Immature natural killer cell (primary cell): ENCODE results near the gene XIRP1. TPM values are rescaled to one million over a fixed set of nuclear protein-coding genes. Genes with fewer than 3 reads are reported as not detected.
A peak's percentile ranks its signal among the peaks of the same experiment; 100 is the strongest.

Experiments used
- DNase-seq, 3 donors: peaks; one replicate each; pipeline ENCODE4 v3.0.0; 2022; ENCODE audit warnings: mixed read lengths in 1 of 3
- H3K27ac Mint-ChIP-seq, 6 donors: one replicate each; pipeline ENCODE4 v1.8.0; 2020; ENCODE audit warnings: mixed read lengths in 6 of 6, mild to moderate bottlenecking in 5 of 6, inconsistent platforms in 4 of 6, moderate library complexity in 3 of 6
- H3K27me3 Mint-ChIP-seq, 3 donors: one replicate each; pipeline ENCODE4 v1.8.0; 2020 to 2021; ENCODE audit warnings: low read depth in 3 of 3, mild to moderate bottlenecking in 3 of 3, mixed read lengths in 3 of 3, moderate library complexity in 3 of 3, inconsistent platforms in 1 of 3
- H3K36me3 Mint-ChIP-seq, 3 donors: one replicate each; pipeline ENCODE4 v1.8.0; 2020; ENCODE audit warnings: mixed read lengths in 3 of 3, inconsistent platforms in 2 of 3, mild to moderate bottlenecking in 2 of 3
- H3K4me1 Mint-ChIP-seq, 2 donors: one replicate each; pipeline ENCODE4 v1.8.0; 2020; ENCODE audit warnings: inconsistent platforms in 2 of 2, mild to moderate bottlenecking in 2 of 2, mixed read lengths in 2 of 2, moderate library complexity in 1 of 2
- H3K4me3 Mint-ChIP-seq, 5 donors: one replicate each; pipeline ENCODE4 v1.8.0; 2020; ENCODE audit warnings: mild to moderate bottlenecking in 5 of 5, mixed read lengths in 5 of 5, inconsistent platforms in 3 of 5, moderate library complexity in 3 of 5
- H3K9me3 Mint-ChIP-seq, 6 donors: one replicate each; pipeline ENCODE4 v1.8.0; 2020; ENCODE audit warnings: mild to moderate bottlenecking in 6 of 6, mixed read lengths in 6 of 6, inconsistent platforms in 4 of 6, moderate library complexity in 3 of 6
- polyA plus RNA-seq, 3 donors: library from polyadenylated mRNA; unstranded; fragments of 300-500 nt; fragmentation: Illumina TruSeq; gene quantifications; one replicate each; pipeline ENCODE4 v1.2.3, GENCODE V29; 2021

Gene XIRP1
- polyA plus RNA-seq, 3 donors from 2014 or later: 0.03 to 0.27 TPM; not detected in 1

DNA sequence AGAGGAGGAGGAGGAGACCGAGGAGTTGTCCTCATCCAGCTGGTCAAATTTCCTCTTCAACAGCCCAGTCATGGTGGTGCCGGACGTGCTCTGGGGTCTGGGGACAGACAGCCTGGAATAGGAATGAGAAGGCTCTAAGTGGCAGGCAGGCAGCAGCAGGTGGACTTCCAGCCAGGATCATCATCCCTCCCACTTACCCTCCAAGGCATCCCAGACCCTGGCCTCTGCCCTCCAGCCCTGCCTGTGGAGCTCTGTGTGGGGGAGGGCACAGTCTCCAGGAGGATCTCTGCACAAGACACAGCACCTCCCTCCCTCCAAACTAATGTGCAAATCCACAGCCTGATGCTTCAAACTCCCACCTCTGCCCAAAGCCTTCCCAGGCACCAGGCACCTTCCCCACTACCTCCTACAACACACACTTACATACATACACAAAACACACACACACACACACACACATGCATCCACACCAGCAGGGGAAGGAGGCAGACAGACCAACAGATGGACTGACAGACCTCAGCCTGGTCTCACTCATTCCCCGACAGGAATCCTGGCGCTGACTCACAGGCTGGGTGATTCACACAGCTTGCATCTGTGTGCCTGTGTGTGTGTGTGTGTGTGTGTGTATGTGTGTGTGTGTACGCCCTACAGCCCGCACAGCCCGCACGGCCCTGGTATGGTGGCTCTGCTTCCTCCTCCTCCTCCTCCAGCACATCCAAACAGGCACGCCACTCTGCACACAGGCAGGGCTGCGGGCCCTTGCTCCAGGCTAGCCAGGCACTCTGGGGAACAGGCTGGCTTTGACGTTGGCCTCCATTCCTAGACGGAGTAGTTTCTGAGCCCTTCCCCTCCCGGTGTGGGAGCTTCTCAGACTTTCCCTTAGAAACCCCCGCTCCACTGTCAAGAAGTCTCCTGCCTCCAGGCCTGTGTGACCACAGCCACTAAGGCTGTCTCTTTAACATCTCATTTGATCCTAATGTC lies 45.5 kb downstream of the XIRP1 start:
- DNase-seq: peak in 2 of 3 donors; percentile 55 to 64
- peak overlapping the region; percentile 71 to 87 (median 77) for H3K4me3 Mint-ChIP-seq
- peaks cover 13 to 36% (median 21%) of the 10 kb centered on the region in 3 donors for H3K36me3 Mint-ChIP-seq
- peaks cover 65 to 70% of the 10 kb centered on the region in 2 donors for H3K4me1 Mint-ChIP-seq
- peaks cover 51 to 90% (median 56%) of the 10 kb centered on the region in 3 donors for H3K27me3 Mint-ChIP-seq
- H3K27ac Mint-ChIP-seq: peak overlapping the region; percentile 86 to 98 (median 96)
- no peaks in the 10 kb centered on the region for H3K9me3 Mint-ChIP-seq

DNA sequence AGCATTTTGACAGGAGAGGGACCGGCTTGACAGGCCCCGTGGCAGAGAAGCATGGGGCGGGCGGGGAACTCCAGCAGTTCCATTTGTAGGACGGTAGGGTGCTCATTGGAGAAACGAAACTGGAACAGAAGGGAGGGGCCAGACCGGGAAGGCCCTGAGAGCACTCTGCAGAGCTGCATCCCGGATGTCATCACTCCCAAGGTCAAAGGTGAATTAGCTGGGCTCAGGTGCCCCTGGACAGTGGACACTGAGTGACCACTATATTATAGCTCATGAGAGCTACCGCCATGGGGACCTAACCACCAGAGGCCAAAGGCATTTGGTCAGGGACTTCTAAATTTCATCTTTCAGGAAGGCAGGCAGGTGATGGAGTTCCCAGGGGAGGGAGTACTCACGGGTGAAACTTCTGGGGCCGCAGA lies 46.3 kb downstream of the XIRP1 start:
- Mint-ChIP-seq H3K4me1 (peaks cover 57 to 61% of the 10 kb centered on the region in 2 donors), H3K4me3 (peak overlapping the region; percentile 71 to 87 (median 77)), H3K27me3 (peaks cover 55 to 94% (median 58%) of the 10 kb centered on the region in 3 donors), H3K27ac (peak overlapping the region; percentile 26 to 98 (median 83)), H3K36me3 (peaks cover 13 to 42% (median 21%) of the 10 kb centered on the region in 3 donors), H3K9me3 (no peaks in the 10 kb centered on the region)
- no peak for DNase-seq

GRCh38 chr3:39144748-39145380 lies 47.5 kb downstream of the XIRP1 start:
- DNase-seq: no peak
- peak overlapping the region in 2 of 5 donors; percentile 34 to 44 for H3K4me3 Mint-ChIP-seq
- peaks cover 18 to 51% (median 21%) of the 10 kb centered on the region in 3 donors for H3K36me3 Mint-ChIP-seq
- peaks cover 53 to 87% (median 57%) of the 10 kb centered on the region in 3 donors for H3K27me3 Mint-ChIP-seq
- H3K9me3 Mint-ChIP-seq: no peaks in the 10 kb centered on the region
- H3K27ac Mint-ChIP-seq: peak overlapping the region in 3 of 6 donors; percentile 24 to 77 (median 66)
- peaks cover 45 to 49% of the 10 kb centered on the region in 2 donors for H3K4me1 Mint-ChIP-seq

DNA sequence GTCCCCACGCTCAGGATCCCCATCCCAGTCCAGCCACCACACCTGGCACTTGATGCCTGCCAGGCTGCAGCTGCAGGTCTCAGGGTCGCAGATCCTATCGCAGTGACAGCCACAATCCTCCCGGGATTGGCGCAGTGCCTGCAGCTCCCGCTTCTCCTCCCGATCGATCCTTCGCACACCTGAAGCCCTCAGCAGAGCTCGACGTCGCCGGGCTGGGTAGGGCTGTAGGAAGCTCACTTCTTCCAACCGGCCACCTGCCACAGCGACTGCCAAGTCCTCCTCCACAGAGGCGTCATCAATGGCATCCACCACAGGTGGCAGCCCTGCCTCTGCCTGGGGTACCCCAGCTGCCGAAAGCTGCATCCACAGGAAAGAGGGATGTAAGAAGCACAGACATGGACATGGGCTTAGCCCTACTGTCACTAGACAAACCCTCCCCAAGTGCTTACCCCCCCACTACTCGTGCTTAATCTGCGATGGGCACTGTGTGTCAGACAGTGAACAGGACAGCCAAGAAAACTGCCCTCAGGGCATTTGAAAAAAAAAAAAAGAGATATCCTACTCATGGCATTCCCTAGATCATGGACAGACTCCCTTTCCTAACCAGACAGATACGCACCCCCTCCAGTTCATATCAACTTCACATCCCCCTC lies 48.2 kb downstream of the XIRP1 start:
- Mint-ChIP-seq H3K27ac (peak overlapping the region in 3 of 6 donors; percentile 24 to 77 (median 66)), H3K4me3 (peak overlapping the region in 2 of 5 donors; percentile 34 to 44), H3K9me3 (no peaks in the 10 kb centered on the region), H3K27me3 (peaks cover 57 to 84% (median 59%) of the 10 kb centered on the region in 3 donors), H3K4me1 (peaks cover 39 to 43% of the 10 kb centered on the region in 2 donors), H3K36me3 (peaks cover 18 to 51% (median 21%) of the 10 kb centered on the region in 3 donors)
- DNase-seq: no peak

- no peak for DNase-seq
- Mint-ChIP-seq H3K9me3 (no peaks in the 10 kb centered on the region), H3K27ac (peak overlapping the region in 2 of 6 donors; percentile 44 to 57), H3K4me1 (peaks cover 29 to 33% of the 10 kb centered on the region in 2 donors), H3K27me3 (peaks cover 55 to 78% (median 61%) of the 10 kb centered on the region in 3 donors), H3K4me3 (no peak overlapping the region), H3K36me3 (peaks cover 18 to 51% (median 21%) of the 10 kb centered on the region in 3 donors)
Measured at GRCh38 chr3:39143051-39143885, 49.1 kb downstream of the XIRP1 start.

DNA sequence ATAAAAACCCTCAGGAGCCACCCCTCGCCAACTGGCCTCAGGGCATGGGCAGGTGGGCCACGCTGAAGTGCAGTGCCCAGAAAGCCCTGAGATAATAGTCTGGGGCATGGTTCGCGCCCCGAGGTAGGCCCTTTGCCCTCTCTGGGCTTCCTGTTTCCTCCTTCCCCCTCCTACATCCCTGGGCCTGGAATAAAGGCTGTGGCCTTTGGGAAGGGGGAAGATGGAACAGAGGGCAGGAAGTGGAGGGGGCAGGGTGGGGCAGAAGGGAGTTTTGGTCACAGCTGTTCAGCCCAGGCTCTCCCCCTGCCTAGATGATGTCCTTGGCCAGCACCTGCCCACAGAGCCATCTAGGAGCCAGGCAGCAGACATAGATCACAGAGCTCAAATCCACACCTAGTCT lies 50.3 kb downstream of the XIRP1 start:
- peak overlapping the region in 3 of 6 donors; percentile 4 to 53 (median 44) for H3K27ac Mint-ChIP-seq
- DNase-seq: peak in 1 of 3 donors; percentile 20
- peaks cover 43 to 75% (median 56%) of the 10 kb centered on the region in 3 donors for H3K27me3 Mint-ChIP-seq
- H3K4me3 Mint-ChIP-seq: no peak overlapping the region
- peaks cover 17 to 21% of the 10 kb centered on the region in 2 donors for H3K4me1 Mint-ChIP-seq
- H3K9me3 Mint-ChIP-seq: no peaks in the 10 kb centered on the region
- peaks cover 18 to 51% (median 23%) of the 10 kb centered on the region in 3 donors for H3K36me3 Mint-ChIP-seq

DNA sequence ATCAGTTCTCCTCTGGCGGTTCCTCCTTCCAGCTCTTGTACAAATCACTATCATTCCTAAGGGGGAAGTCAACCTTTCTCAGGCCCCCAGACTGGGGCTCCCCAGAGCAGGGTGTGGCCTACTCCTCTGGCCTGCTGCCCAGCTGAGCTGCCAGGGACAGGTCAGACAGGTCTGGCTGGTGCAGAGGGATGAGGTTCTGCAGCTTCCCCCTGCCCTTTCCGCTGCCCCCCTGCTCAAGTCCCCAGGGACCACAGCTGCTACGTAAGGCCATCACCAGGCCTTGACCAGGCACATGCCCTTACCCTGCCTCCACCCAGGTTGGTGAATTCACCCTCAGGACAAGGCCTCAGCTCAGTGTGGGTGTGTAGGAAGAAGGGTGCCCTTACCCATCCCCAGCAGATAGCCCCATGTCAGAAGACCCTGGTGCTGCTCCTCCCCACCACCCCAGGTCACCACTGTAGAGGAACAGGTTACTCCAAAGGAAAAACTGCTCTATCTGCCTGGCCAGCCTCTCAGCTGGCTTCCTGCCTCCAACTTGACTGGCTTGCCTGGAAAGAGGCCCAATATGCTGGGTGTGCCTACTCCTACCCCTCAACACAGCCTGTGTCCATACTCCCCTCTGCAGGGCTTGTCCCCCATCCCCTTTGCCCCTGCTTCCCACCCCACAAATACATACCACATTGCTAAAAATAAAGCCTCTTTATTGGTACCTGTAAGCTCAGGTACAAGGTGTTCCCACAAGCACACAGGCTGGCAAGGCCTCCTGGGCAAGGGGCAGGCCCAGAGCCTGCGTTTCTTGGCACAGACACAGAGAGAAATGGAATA lies 51.0 kb downstream of the XIRP1 start:
- no peak for DNase-seq
- peaks cover 38 to 70% (median 51%) of the 10 kb centered on the region in 3 donors for H3K27me3 Mint-ChIP-seq
- no peak overlapping the region for H3K4me3 Mint-ChIP-seq
- H3K9me3 Mint-ChIP-seq: no peaks in the 10 kb centered on the region
- peaks cover 10 to 14% of the 10 kb centered on the region in 2 donors for H3K4me1 Mint-ChIP-seq
- H3K36me3 Mint-ChIP-seq: peaks cover 14 to 51% (median 19%) of the 10 kb centered on the region in 3 donors
- peak overlapping the region in 4 of 6 donors; percentile 0 to 53 (median 14) for H3K27ac Mint-ChIP-seq

- H3K36me3 Mint-ChIP-seq: peaks cover 14 to 44% (median 14%) of the 10 kb centered on the region in 3 donors
- no peaks in the 10 kb centered on the region for H3K9me3 Mint-ChIP-seq
- H3K27ac Mint-ChIP-seq: peak overlapping the region in 1 of 6 donors; percentile 46
- H3K27me3 Mint-ChIP-seq: peaks cover 35 to 63% (median 44%) of the 10 kb centered on the region in 3 donors
- H3K4me3 Mint-ChIP-seq: no peak overlapping the region
- no peak for DNase-seq
- peaks cover under 1 to 7% of the 10 kb centered on the region in 2 donors for H3K4me1 Mint-ChIP-seq
Measured at GRCh38 chr3:39140341-39140971, 51.9 kb downstream of the XIRP1 start.

GRCh38 chr3:39139442-39139841 lies 53.0 kb downstream of the XIRP1 start:
- H3K4me1 Mint-ChIP-seq: peaks cover 0 to 4% of the 10 kb centered on the region in 2 donors
- no peak overlapping the region for H3K4me3 Mint-ChIP-seq
- H3K36me3 Mint-ChIP-seq: peaks cover 9 to 36% (median 11%) of the 10 kb centered on the region in 3 donors
- peak overlapping the region in 2 of 6 donors; percentile 15 to 19 for H3K27ac Mint-ChIP-seq
- peaks cover 31 to 54% (median 41%) of the 10 kb centered on the region in 3 donors for H3K27me3 Mint-ChIP-seq
- DNase-seq: no peak
- H3K9me3 Mint-ChIP-seq: no peaks in the 10 kb centered on the region

DNA sequence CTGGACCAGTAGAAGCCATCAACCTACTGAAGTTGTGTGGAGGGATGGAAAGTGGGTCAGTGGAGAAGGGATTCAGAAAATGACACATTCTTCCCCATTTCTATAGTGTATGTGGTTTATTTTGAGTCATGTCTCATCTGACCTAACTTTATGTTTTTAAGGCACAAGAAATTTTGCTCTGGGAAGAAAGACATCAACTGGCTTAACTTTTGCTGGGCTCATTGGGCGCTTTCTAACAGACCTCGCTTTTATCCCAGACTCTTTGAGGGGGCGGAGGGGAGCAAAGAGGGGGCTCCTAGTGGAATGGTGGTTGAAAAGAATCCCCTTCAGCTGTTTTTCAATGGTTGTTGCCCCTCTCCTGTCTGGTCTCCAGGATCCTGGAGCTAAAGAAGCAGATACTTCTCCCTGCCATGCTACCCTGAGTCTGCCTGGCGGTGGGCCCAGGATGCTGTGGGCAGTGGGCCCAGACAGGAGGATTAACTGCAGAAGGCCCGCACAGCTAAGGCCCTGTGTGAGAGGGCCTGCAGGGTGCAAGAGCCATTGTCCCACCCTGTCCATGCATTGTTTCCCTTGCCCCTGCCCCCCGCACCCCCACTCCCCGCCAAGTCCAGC lies 53.5 kb downstream of the XIRP1 start:
- Mint-ChIP-seq H3K9me3 (no peaks in the 10 kb centered on the region), H3K27ac (no peak overlapping the region), H3K4me3 (no peak overlapping the region), H3K4me1 (peaks cover 0 to 3% of the 10 kb centered on the region in 2 donors), H3K36me3 (peaks cover 8 to 31% (median 9%) of the 10 kb centered on the region in 3 donors), H3K27me3 (peaks cover 26 to 49% (median 36%) of the 10 kb centered on the region in 3 donors)
- no peak for DNase-seq
